Upper lobe of right lung (tissue), 1 donor: ENCODE measurements around the gene BCAS3. TPM values are rescaled to one million over a fixed set of nuclear protein-coding genes. Genes with fewer than 3 reads are reported as not detected.
A peak's percentile ranks its signal among the peaks of the same experiment; 100 is the strongest.

Source experiments
- ATAC-seq: fragments of 200-7000 bp; cut with Tn5 transposase; one replicate; pipeline ENCODE4 v1.9.1; 2020; ENCODE audit warnings: mild to moderate bottlenecking, moderate library complexity
- DNase-seq: peaks from one replicate; pipeline ENCODE4 v3.0.0-alpha.2; 2020
- H3K27ac ChIP-seq: fragments of 200-600 bp; one replicate; pipeline ENCODE4 v1.8.0; 2022
- H3K27me3 ChIP-seq: fragments of 200-600 bp; one replicate; pipeline ENCODE4 v1.8.0; 2022; ENCODE audit warnings: mild to moderate bottlenecking
- H3K36me3 ChIP-seq: fragments of 200-600 bp; one replicate; pipeline ENCODE4 v1.8.0; 2022
- H3K4me1 ChIP-seq: fragments of 200-600 bp; one replicate; pipeline ENCODE4 v1.8.0; 2022
- H3K4me3 ChIP-seq: fragments of 200-600 bp; one replicate; pipeline ENCODE4 v1.8.0; 2022; ENCODE audit warnings: mild to moderate bottlenecking
- H3K9me3 ChIP-seq: fragments of 200-600 bp; one replicate; pipeline ENCODE4 v1.8.0; 2022
- intact Hi-C: fragments of 100-400 bp; cut with DNase I; formaldehyde crosslinking; loops from one replicate; pipeline ENCODE4 v1.11.0; 2022
- total RNA-seq: library from RNA; stranded (reverse); fragmentation: NEBNext Ultra II Directional; extraction: Animal tissue kit (Norgen Biotek cat#: 25700); gene quantifications from one replicate; pipeline ENCODE4 v1.2.1, GENCODE V29; 2021
- TF ChIP-seq, protein P1 (sequence below): fragments of 200-600 bp; IDR thresholded peaks from one replicate; pipeline ENCODE4 v1.8.0; 2022; ENCODE audit warnings: antibody characterized with exemption
- donor health status: DM: no; HTN: yes; CAD: no; lungs with severe emphysema.

The BCAS3 gene
- total RNA-seq, 1 donor from 2014 or later: 23.5 TPM

DNA sequence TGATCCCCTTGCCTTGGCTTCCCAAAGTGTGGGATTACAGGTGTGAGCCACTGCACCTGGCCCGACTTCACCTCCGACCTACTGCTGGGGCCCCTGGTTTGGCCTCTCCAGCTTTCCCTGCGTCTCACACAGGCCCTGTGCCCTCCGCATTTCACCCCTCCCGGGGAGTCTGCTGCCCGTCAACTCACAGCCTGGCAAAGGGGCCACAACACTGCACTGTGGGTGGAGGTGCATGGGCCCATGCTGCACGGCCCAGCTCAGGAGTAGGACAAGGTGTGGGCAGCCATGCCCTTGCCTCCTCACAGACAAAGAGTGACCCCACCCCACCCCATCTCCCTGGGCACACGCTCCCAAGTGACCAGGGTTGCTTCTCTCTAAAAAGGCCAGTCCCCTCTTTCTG is 709.4 kb downstream of the BCAS3 start:
- peak; percentile 63 for DNase-seq
- intact Hi-C loops: no loop called here
- TF ChIP-seq, protein P1, sequence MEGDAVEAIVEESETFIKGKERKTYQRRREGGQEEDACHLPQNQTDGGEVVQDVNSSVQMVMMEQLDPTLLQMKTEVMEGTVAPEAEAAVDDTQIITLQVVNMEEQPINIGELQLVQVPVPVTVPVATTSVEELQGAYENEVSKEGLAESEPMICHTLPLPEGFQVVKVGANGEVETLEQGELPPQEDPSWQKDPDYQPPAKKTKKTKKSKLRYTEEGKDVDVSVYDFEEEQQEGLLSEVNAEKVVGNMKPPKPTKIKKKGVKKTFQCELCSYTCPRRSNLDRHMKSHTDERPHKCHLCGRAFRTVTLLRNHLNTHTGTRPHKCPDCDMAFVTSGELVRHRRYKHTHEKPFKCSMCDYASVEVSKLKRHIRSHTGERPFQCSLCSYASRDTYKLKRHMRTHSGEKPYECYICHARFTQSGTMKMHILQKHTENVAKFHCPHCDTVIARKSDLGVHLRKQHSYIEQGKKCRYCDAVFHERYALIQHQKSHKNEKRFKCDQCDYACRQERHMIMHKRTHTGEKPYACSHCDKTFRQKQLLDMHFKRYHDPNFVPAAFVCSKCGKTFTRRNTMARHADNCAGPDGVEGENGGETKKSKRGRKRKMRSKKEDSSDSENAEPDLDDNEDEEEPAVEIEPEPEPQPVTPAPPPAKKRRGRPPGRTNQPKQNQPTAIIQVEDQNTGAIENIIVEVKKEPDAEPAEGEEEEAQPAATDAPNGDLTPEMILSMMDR: no peak
- Histone ChIP-seq H3K36me3 (no peaks in the 10 kb centered on the region), H3K4me1 (peaks cover 9% of the 10 kb centered on the region), H3K27ac (no peak overlapping the region), H3K4me3 (no peak overlapping the region), H3K9me3 (no peaks in the 10 kb centered on the region), H3K27me3 (no peaks in the 10 kb centered on the region)
- ATAC-seq: no peak

DNA sequence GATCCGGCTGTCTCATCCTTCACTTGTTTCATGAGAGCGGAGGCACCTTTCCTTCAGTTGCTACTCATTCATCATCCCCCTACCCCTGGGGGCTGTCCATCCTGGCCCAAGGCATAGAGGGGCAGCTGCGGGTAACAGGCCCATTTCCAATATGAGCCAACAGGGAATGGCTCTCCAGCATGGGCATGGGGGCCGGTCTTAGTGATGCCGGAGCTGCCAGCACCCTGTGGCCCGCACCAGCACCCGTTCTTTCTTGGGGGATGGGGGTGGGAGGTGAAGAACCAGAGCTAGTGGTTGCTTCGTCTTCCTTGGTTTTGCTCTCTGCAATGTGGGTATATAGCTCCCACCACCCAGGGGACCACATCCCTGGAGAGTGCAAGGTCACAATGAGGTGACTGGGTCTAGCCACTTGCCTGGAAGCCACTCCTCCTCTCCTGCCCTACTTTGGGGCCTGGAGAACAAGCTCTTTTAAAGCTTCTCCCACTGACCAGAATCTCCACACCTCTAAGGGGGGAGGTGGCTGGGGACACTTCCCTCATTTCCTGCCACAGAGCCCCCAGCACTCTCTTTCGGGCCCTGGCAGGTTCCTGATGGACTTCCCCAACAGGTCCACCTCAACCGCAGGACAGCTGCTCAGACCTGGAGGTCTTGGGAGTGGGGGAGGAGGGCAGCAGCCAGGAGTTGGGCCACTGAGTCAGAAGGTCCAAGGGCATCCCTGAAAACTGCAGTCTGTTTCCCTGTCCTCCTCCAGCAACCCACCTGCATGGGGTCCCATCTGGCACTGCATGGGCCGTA is 710.1 kb downstream of the BCAS3 start:
- ATAC-seq: no peak
- no peak overlapping the region for H3K4me3 ChIP-seq
- DNase-seq: no peak
- TF ChIP-seq, protein P1: no peak
- H3K36me3 ChIP-seq: no peaks in the 10 kb centered on the region
- no peaks in the 10 kb centered on the region for H3K9me3 ChIP-seq
- peaks cover 9% of the 10 kb centered on the region for H3K4me1 ChIP-seq
- H3K27me3 ChIP-seq: no peaks in the 10 kb centered on the region
- intact Hi-C loops: no loop called here
- no peak overlapping the region for H3K27ac ChIP-seq

DNA sequence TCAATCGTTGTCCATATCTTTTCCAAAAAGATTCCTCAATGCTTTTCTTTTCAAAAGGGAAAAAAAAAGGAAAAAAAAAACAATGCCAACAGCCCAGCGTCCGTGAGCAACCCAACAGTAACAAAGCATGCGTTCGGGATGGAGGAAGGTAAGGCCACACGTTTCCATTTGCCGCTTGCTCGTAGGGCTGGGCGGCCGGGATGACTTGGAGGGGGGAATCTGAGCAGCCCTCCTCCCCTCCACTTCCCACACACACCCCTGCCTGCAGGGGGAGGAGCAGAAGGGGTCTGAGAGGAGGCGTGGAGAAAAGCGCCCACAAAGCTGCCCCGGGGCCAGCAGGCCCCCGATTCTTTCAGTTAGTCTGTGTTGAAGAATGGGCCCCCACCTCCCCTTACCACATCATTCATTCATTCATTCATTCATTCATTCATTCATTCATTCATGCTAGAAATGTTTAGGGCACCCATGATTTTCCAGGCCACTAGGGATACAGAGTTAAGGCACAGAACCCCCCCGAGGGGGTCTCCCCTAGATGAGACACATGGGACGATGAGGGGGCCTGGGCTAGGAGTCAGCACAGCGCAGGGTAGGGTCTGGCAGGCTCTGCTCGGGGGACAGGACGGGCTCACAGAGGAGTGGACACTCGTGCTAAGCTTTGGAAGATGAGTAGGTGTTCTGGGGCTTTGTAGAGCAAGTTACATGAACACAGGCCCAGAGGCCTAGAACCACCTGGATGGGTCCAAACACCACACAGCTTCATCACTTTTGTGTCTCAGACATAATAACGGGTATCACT is 711.1 kb downstream of the BCAS3 start:
- DNase-seq (no peak), ATAC-seq (no peak)
- intact Hi-C loops: no loop called here
- no peaks in the 10 kb centered on the region for H3K9me3 ChIP-seq
- H3K36me3 ChIP-seq: no peaks in the 10 kb centered on the region
- H3K4me3 ChIP-seq: no peak overlapping the region
- H3K27ac ChIP-seq: no peak overlapping the region
- H3K4me1 ChIP-seq: peaks cover 9% of the 10 kb centered on the region
- H3K27me3 ChIP-seq: no peaks in the 10 kb centered on the region
- TF ChIP-seq, protein P1: no peak

DNA sequence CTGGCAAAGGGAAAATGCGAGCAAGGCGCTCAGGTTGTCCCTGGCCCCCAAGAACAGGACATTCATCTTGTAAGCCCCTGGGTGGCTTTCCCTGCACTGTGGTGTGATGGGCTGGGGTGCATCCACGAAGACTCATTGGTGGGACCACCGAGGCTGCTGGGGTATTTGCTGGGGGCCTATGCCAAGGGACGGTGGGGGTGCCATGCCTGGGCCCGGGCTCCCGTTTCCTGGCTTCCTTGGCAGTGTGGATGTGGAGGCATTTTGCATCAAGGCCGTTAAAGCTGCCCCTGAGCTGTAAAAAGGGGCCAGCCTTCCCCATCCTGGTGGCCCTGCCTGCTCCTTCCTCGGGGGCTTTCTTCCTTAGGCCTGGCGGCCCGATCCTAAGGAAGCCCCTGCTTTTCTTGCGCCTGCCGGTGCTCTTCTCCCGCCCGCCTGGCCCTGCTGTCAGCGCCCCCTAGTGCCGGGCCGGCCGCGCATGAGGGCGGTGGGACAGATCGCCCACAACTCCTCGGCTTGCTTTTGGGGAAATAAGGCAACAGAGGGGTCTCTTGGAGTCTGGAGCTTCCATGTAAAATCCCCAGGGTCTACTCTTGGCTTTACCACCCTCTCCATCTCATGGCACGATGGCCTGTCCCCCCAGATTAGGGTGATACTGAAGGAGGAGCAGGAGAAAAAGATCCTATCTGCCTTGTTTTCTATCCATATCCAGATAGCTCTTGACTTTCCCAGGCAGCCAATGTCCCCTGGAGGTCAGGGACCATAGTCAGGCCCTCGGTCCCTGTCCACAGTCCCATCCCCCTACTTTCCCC is 712.2 kb downstream of the BCAS3 start:
- H3K4me3 ChIP-seq: no peak overlapping the region

DNA sequence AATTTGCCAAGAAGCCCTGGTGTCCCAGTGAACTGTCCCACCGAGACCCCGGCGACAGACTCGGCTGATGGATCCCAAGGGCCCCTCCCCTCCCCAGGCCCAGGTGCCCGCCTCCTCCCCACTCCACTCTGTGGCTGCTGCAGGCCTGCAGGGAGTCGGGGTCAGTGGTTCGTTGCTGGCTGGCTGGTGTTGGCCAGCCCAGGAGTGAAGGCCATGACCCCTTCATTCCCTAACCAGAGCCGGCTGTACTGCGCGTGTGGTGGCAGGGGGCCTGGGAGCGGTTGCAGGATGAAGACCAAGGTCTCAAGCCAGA is 712.8 kb downstream of the BCAS3 start:
- peak; percentile 62 for DNase-seq
- Histone ChIP-seq H3K27me3 (no peaks in the 10 kb centered on the region), H3K27ac (peak overlapping the region; percentile 42), H3K4me1 (peaks cover 9% of the 10 kb centered on the region), H3K36me3 (no peaks in the 10 kb centered on the region), H3K9me3 (no peaks in the 10 kb centered on the region), H3K4me3 (no peak overlapping the region)
- intact Hi-C loops: loop anchor here (10.0 kb wide), 1 partner anchor 386 kb away; no protein-coding TSS in a partner anchor
- TF ChIP-seq, protein P1: no peak
- ATAC-seq: no peak

More for the DNA sequence above, 712.2 kb downstream of the BCAS3 start:
- Histone ChIP-seq H3K27me3 (no peaks in the 10 kb centered on the region), H3K4me1 (peaks cover 9% of the 10 kb centered on the region), H3K36me3 (no peaks in the 10 kb centered on the region), H3K27ac (peak overlapping the region; percentile 42), H3K9me3 (no peaks in the 10 kb centered on the region)
- TF ChIP-seq, protein P1: peak; percentile 91
- ATAC-seq (peak; percentile 68), DNase-seq (peak; percentile 77)
- intact Hi-C loops: loop anchor here (10.0 kb wide), 1 partner anchor 385 kb away; no protein-coding TSS in a partner anchor
